Neural progenitor cell (in vitro differentiated cells): Measurements from ENCODE around the gene TPBGL. TPM values are rescaled to one million over a fixed set of nuclear protein-coding genes. Genes with fewer than 3 reads are reported as not detected.
A peak's percentile ranks its signal among the peaks of the same experiment; 100 is the strongest.

Experiments
- DNase-seq: peaks from one replicate; pipeline ENCODE4 v3.0.0-alpha.2; 2016; ENCODE audit warnings: low spot score
- H2AFZ ChIP-seq: fragments of 200-600 bp; sonication (generic); replicated peaks from 2 replicates; pipeline ENCODE4 v1.6.1; 2016; ENCODE audit warnings: antibody characterized with exemption
- H3F3A ChIP-seq: fragments of 200-600 bp; sonication (generic); 2 replicates; pipeline ENCODE4 v1.6.1; 2016; ENCODE audit warnings: antibody characterized with exemption, low read depth
- H3K27ac ChIP-seq: fragments of 200-600 bp; sonication (generic); 2 replicates; pipeline ENCODE4 v1.5.1; 2016; ENCODE audit warnings: mild to moderate bottlenecking
- H3K27me3 ChIP-seq: fragments of 200-600 bp; sonication (generic); 2 replicates; pipeline ENCODE4 v1.6.1; 2016; ENCODE audit warnings: mild to moderate bottlenecking, moderate library complexity
- H3K36me3 ChIP-seq: fragments of 200-600 bp; sonication (generic); 2 replicates; pipeline ENCODE4 v1.5.1; 2016
- H3K4me1 ChIP-seq: fragments of 200-600 bp; sonication (generic); 2 replicates; pipeline ENCODE4 v1.6.1; 2016; ENCODE audit warnings: mixed run types
- H3K4me2 ChIP-seq: fragments of 200-600 bp; sonication (generic); 2 replicates; pipeline ENCODE4 v1.6.1; 2016
- H3K4me3 ChIP-seq: fragments of 200-600 bp; sonication (generic); 2 replicates; pipeline ENCODE4 v1.5.1; 2016
- H3K79me2 ChIP-seq: fragments of 200-600 bp; sonication (generic); 2 replicates; pipeline ENCODE4 v1.6.1; 2016; ENCODE audit warnings: low read depth
- H3K9ac ChIP-seq: fragments of 200-600 bp; sonication (generic); 2 replicates; pipeline ENCODE4 v1.6.1; 2016
- H3K9me3 ChIP-seq: fragments of 200-600 bp; sonication (generic); 2 replicates; pipeline ENCODE4 v1.5.1; 2016; ENCODE audit warnings: low read depth
- H4K20me1 ChIP-seq: fragments of 200-600 bp; sonication (generic); 2 replicates; pipeline ENCODE4 v1.6.1; 2016; ENCODE audit warnings: low read depth
- H3K27ac Mint-ChIP-seq: 3 replicates; pipeline ENCODE4 v1.8.0; 2021; ENCODE audit warnings: mixed read lengths
- H3K27me3 Mint-ChIP-seq: 2 replicates; pipeline ENCODE4 v1.8.0; 2022; ENCODE audit warnings: low read depth, mild to moderate bottlenecking, inconsistent platforms, moderate library complexity, mixed read lengths; ENCODE audit not compliant: insufficient read depth
- H3K36me3 Mint-ChIP-seq: 3 replicates; pipeline ENCODE4 v1.8.0; 2021; ENCODE audit warnings: mixed read lengths
- H3K4me1 Mint-ChIP-seq: 3 replicates; pipeline ENCODE4 v1.8.0; 2021; ENCODE audit warnings: mixed read lengths
- H3K4me3 Mint-ChIP-seq: 3 replicates; pipeline ENCODE4 v1.8.0; 2021; ENCODE audit warnings: mild to moderate bottlenecking, moderate library complexity, mixed read lengths
- H3K9me3 Mint-ChIP-seq: 3 replicates; pipeline ENCODE4 v1.8.0; 2020; ENCODE audit warnings: mixed read lengths
- CTCF ChIP-seq: fragments of 200-600 bp; sonication (generic); IDR thresholded peaks from 2 replicates; pipeline ENCODE4 v1.5.1; 2017; ENCODE audit warnings: antibody characterized with exemption, mild to moderate bottlenecking
- EZH2 ChIP-seq: fragments of 200-600 bp; sonication (generic); IDR thresholded peaks from 2 replicates; pipeline ENCODE4 v1.6.1; 2017; ENCODE audit warnings: antibody characterized with exemption, mild to moderate bottlenecking, moderate library complexity
- EZH2phosphoT487 ChIP-seq: fragments of 200-600 bp; sonication (generic); IDR thresholded peaks from 2 replicates; pipeline ENCODE4 v1.6.1; 2017; ENCODE audit warnings: antibody characterized with exemption
- total RNA-seq: library from RNA; depleted of rRNA; stranded (reverse); fragments of >200 nt; gene quantifications from 2 replicates; pipeline ENCODE4 v1.2.3, GENCODE V29; 2015; ENCODE audit warnings: low replicate concordance

The TPBGL gene
- total RNA-seq, 1 donor from 2014 or later: not detected

GRCh38 chr11:75239531-75240290 is 863 bp upstream of the TPBGL start:
- peak overlapping the region; percentile 84 for H3K4me3 Mint-ChIP-seq
- peak overlapping the region; percentile 48 for H3K4me3 ChIP-seq
- DNase-seq: no peak

GRCh38 chr11:75241036-75241905 is 697 bp downstream of the TPBGL start:
- H2AFZ ChIP-seq: peak overlapping the region; percentile 76
- Mint-ChIP-seq H3K27me3 (peaks cover 45% of the 10 kb centered on the region), H3K36me3 (no peaks in the 10 kb centered on the region), H3K4me1 (peaks cover 7% of the 10 kb centered on the region), H3K4me3 (peak overlapping the region; percentile 80), H3K27ac (no peak overlapping the region), H3K9me3 (no peaks in the 10 kb centered on the region)
- H3K79me2 ChIP-seq: no peaks in the 10 kb centered on the region
- H3K4me3 ChIP-seq: peak overlapping the region; percentile 48
- peaks cover 17% of the 10 kb centered on the region for H3K4me1 ChIP-seq
- no peak overlapping the region for H3K9ac ChIP-seq
- H3K36me3 ChIP-seq: no peaks in the 10 kb centered on the region
- no peaks in the 10 kb centered on the region for H3K9me3 ChIP-seq
- peaks cover 83% of the 10 kb centered on the region for H3K27me3 ChIP-seq
- peak; percentile 95 for DNase-seq
- H3F3A ChIP-seq: no peaks in the 10 kb centered on the region
- peak overlapping the region; percentile 79 for H3K4me2 ChIP-seq
- H4K20me1 ChIP-seq: peaks cover 14% of the 10 kb centered on the region
- TF ChIP-seq CTCF (peak; percentile 79), EZH2 (peak; percentile 36), EZH2phosphoT487 (no peak)
- no peak overlapping the region for H3K27ac ChIP-seq

More at GRCh38 chr11:75239531-75240290, 863 bp upstream of the TPBGL start:
- no peaks in the 10 kb centered on the region for H3K79me2 ChIP-seq
- no peaks in the 10 kb centered on the region for H3F3A ChIP-seq
- H3K27me3 Mint-ChIP-seq: peaks cover 40% of the 10 kb centered on the region
- peak overlapping the region; percentile 75 for H3K4me2 ChIP-seq
- H4K20me1 ChIP-seq: peaks cover 22% of the 10 kb centered on the region
- peaks cover 14% of the 10 kb centered on the region for H3K4me1 Mint-ChIP-seq
- no peak overlapping the region for H3K27ac Mint-ChIP-seq
- H3K9me3 ChIP-seq: no peaks in the 10 kb centered on the region
- no peak overlapping the region for H2AFZ ChIP-seq
- peaks cover 17% of the 10 kb centered on the region for H3K4me1 ChIP-seq
- H3K27me3 ChIP-seq: peaks cover 76% of the 10 kb centered on the region
- H3K27ac ChIP-seq: no peak overlapping the region
- no peaks in the 10 kb centered on the region for H3K36me3 Mint-ChIP-seq
- TF ChIP-seq CTCF (no peak), EZH2phosphoT487 (no peak), EZH2 (no peak)
- no peaks in the 10 kb centered on the region for H3K36me3 ChIP-seq
- no peaks in the 10 kb centered on the region for H3K9me3 Mint-ChIP-seq
- H3K9ac ChIP-seq: no peak overlapping the region

GRCh38 chr11:75241906-75242644 is 1.5 kb downstream of the TPBGL start:
- DNase-seq: no peak
- peaks cover 14% of the 10 kb centered on the region for H4K20me1 ChIP-seq
- H3K9me3 ChIP-seq: no peaks in the 10 kb centered on the region
- Mint-ChIP-seq H3K9me3 (no peaks in the 10 kb centered on the region), H3K36me3 (no peaks in the 10 kb centered on the region), H3K4me3 (peak overlapping the region; percentile 88), H3K27me3 (peaks cover 44% of the 10 kb centered on the region), H3K4me1 (peaks cover 7% of the 10 kb centered on the region), H3K27ac (no peak overlapping the region)
- H2AFZ ChIP-seq: no peak overlapping the region
- no peaks in the 10 kb centered on the region for H3F3A ChIP-seq
- H3K4me1 ChIP-seq: peaks cover 17% of the 10 kb centered on the region
- no peak overlapping the region for H3K27ac ChIP-seq
- H3K4me2 ChIP-seq: peak overlapping the region; percentile 79
- H3K79me2 ChIP-seq: no peaks in the 10 kb centered on the region
- TF ChIP-seq EZH2 (peak; percentile 77), CTCF (no peak), EZH2phosphoT487 (peak; percentile 60)
- H3K4me3 ChIP-seq: peak overlapping the region; percentile 48
- no peaks in the 10 kb centered on the region for H3K36me3 ChIP-seq
- no peak overlapping the region for H3K9ac ChIP-seq
- peaks cover 83% of the 10 kb centered on the region for H3K27me3 ChIP-seq
